HCT116 (cell line): ENCODE results near the gene MTRFR. TPM values are rescaled to one million over a fixed set of nuclear protein-coding genes. Genes with fewer than 3 reads are reported as not detected.

Experiments
- ATAC-seq: fragments of 200-7000 bp; cut with Tn5 transposase; 2 replicates; pipeline ENCODE4 v1.9.1; 2020; ENCODE audit warnings: mild to moderate bottlenecking, moderate library complexity
- BruUV-seq: library from RNA; stranded (reverse); fragments of 400-500 nt; replicated peaks from 2 replicates; lab custom pipeline; 2021; lab: Mats Ljungman, UMichigan
- CTCF ChIA-PET: fragments of 300-600 bp; sonication (Branson Sonifier 250); formaldehyde crosslinking; loops from one replicate; lab custom pipeline; 2021; ENCODE audit warnings: antibody characterized with exemption; lab: Charles Lee
- POLR2A ChIA-PET: fragments of 300-600, 350-600 bp; sonication (Branson Sonifier 250); formaldehyde crosslinking; loops from one replicate; lab custom pipeline; 2021; ENCODE audit warnings: antibody characterized with exemption; lab: Charles Lee
- RAD21 ChIA-PET, 2 experiments: fragments of 300-600 bp; sonication (Branson Sonifier 250); formaldehyde crosslinking; loops; one replicate each; lab custom pipeline; 2023; ENCODE audit warnings: low total read pairs in 2 of 2; ENCODE audit not compliant: uncharacterized antibody in 2 of 2, unreplicated experiment in 2 of 2, low non-redundant PET in 1 of 2; lab: Charles Lee
- DNase-seq: peaks from one replicate; pipeline ENCODE4 v3.0.0-alpha.2; 2010; ENCODE audit warnings: low read depth, low spot score
- H2AFZ ChIP-seq: fragments of 200-600 bp; shearing (Covaris generic), sonication (generic); 2 replicates; pipeline ENCODE4 v1.6.1; 2017; ENCODE audit warnings: low read depth, mixed run types, mixed read lengths, antibody characterized with exemption, low read length; ENCODE audit not compliant: poor library complexity, severe bottlenecking
- H3K27ac ChIP-seq: 2 replicates; pipeline ENCODE4 v1.5.1; 2012; ENCODE audit warnings: low read depth, low read length
- H3K27me3 ChIP-seq: fragments of 200-600 bp; sonication (generic); 2 replicates; pipeline ENCODE4 v1.6.1; 2016; ENCODE audit warnings: mixed run types, low read length, mixed read lengths; ENCODE audit not compliant: insufficient read depth
- H3K36me3 ChIP-seq, 2 experiments: fragments of 200-500 bp in 1 of 2; fragments of 200-600 bp in 1 of 2; sonication (Bioruptor generic) in 1 of 2; sonication (generic) in 1 of 2; 2 replicates each; pipeline versions ENCODE4 v1.5.1 to v1.6.1; 2014 to 2016; ENCODE audit warnings: low read length in 2 of 2, inconsistent platforms in 1 of 2, mixed read lengths in 1 of 2, mixed run types in 1 of 2; ENCODE audit not compliant: insufficient read depth in 2 of 2, control insufficient read depth in 1 of 2
- H3K4me1 ChIP-seq, 2 experiments: fragments of 200-600 bp in 1 of 2; sonication (generic) in 1 of 2; 2 replicates each; pipeline versions ENCODE4 v1.5.1 to v1.6.1; 2012 to 2017; ENCODE audit warnings: low read length in 2 of 2, inconsistent platforms in 1 of 2, mild to moderate bottlenecking in 1 of 2, mixed read lengths in 1 of 2, mixed run types in 1 of 2, moderate library complexity in 1 of 2; ENCODE audit not compliant: insufficient read depth in 2 of 2, control insufficient read depth in 1 of 2
- H3K4me2 ChIP-seq: fragments of 200-600 bp; sonication (generic); 2 replicates; pipeline ENCODE4 v1.6.1; 2017; ENCODE audit warnings: mixed run types, low read length, mixed read lengths
- H3K4me3 ChIP-seq, 2 experiments: fragments of 200-600 bp in 1 of 2; sonication (generic) in 1 of 2; replicated peaks in 1 of 2; 2 replicates each; pipeline ENCODE4 v1.5.1; 2011 to 2016; ENCODE audit warnings: low read length in 2 of 2, control low read depth in 1 of 2, low read depth in 1 of 2, mild to moderate bottlenecking in 1 of 2, mixed read lengths in 1 of 2, mixed run types in 1 of 2
- H3K79me2 ChIP-seq: fragments of 200-600 bp; sonication (generic); 2 replicates; pipeline ENCODE4 v1.6.1; 2017; ENCODE audit warnings: mild to moderate bottlenecking, mixed run types, low read length, moderate library complexity, mixed read lengths; ENCODE audit not compliant: insufficient read depth
- H3K9ac ChIP-seq: fragments of 200-600 bp; sonication (generic); 2 replicates; pipeline ENCODE4 v1.6.1; 2016; ENCODE audit warnings: low read length, mixed read lengths
- H3K9me2 ChIP-seq: fragments of 200-600 bp; sonication (generic), shearing (Covaris generic); 2 replicates; pipeline ENCODE4 v1.6.1; 2017; ENCODE audit warnings: mixed run types, mild to moderate bottlenecking, moderate library complexity; ENCODE audit not compliant: insufficient read depth
- H3K9me3 ChIP-seq, 2 experiments: fragments of 200-500 bp in 1 of 2; fragments of 200-600 bp in 1 of 2; sonication (Bioruptor generic) in 1 of 2; sonication (generic) in 1 of 2; 2 replicates each; pipeline ENCODE4 v1.6.1; 2014 to 2017; ENCODE audit warnings: low read length in 2 of 2, mixed read lengths in 2 of 2, inconsistent platforms in 1 of 2, low read depth in 1 of 2, mild to moderate bottlenecking in 1 of 2, mixed run types in 1 of 2, moderate library complexity in 1 of 2; ENCODE audit not compliant: control insufficient read depth in 1 of 2, insufficient read depth in 1 of 2
- H4K20me1 ChIP-seq: fragments of 200-600 bp; sonication (generic), shearing (Covaris generic); 2 replicates; pipeline ENCODE4 v1.6.1; 2017; ENCODE audit warnings: mixed run types, mild to moderate bottlenecking, moderate library complexity; ENCODE audit not compliant: insufficient read depth
- ELF1 ChIP-seq: IDR thresholded peaks from 2 replicates; pipeline ENCODE4 v1.6.1; 2012; ENCODE audit warnings: low read depth, borderline replicate concordance
- JUND ChIP-seq: IDR thresholded peaks from 2 replicates; pipeline ENCODE4 v1.6.1; 2012
- YY1 ChIP-seq: IDR thresholded peaks from 2 replicates; pipeline ENCODE4 v1.6.1; 2011; ENCODE audit warnings: low read length, low read depth, moderate library complexity, mild to moderate bottlenecking; ENCODE audit not compliant: insufficient replicate concordance; ENCODE audit errors: extremely low read depth
- ZBTB33 ChIP-seq: IDR thresholded peaks from 2 replicates; pipeline ENCODE4 v1.6.1; 2011; ENCODE audit warnings: mild to moderate bottlenecking, low read length, moderate library complexity; ENCODE audit not compliant: insufficient replicate concordance; ENCODE audit errors: extremely low read depth
- intact Hi-C: fragments of 100-400 bp; cut with micrococcal nuclease; formaldehyde crosslinking; loops from 2 replicates; pipeline ENCODE4 v1.10.0; 2022
- total RNA-seq: library from RNA; stranded (reverse); gene quantifications from one replicate; pipeline ENCODE4 v1.2.1, GENCODE V29; 2021; ENCODE audit not compliant: unreplicated experiment
- TF ChIP-seq, protein P1 (sequence below), 3 experiments: fragments of 200-600 bp in 1 of 3; sonication (generic) in 1 of 3; IDR thresholded peaks in 2 of 3; conservative IDR thresholded peaks in 1 of 3; 2 replicates each; pipeline ENCODE4 v1.5.1; 2012 to 2017; ENCODE audit warnings: low read depth in 2 of 3, low read length in 2 of 3, antibody characterized with exemption in 1 of 3, borderline replicate concordance in 1 of 3, control low read depth in 1 of 3, mild to moderate bottlenecking in 1 of 3, mixed read lengths in 1 of 3, mixed run types in 1 of 3, moderate library complexity in 1 of 3; ENCODE audit not compliant: insufficient read depth in 1 of 3

Gene MTRFR
- total RNA-seq, 1 experiment from 2014 or later, result 27.0 TPM

DNA sequence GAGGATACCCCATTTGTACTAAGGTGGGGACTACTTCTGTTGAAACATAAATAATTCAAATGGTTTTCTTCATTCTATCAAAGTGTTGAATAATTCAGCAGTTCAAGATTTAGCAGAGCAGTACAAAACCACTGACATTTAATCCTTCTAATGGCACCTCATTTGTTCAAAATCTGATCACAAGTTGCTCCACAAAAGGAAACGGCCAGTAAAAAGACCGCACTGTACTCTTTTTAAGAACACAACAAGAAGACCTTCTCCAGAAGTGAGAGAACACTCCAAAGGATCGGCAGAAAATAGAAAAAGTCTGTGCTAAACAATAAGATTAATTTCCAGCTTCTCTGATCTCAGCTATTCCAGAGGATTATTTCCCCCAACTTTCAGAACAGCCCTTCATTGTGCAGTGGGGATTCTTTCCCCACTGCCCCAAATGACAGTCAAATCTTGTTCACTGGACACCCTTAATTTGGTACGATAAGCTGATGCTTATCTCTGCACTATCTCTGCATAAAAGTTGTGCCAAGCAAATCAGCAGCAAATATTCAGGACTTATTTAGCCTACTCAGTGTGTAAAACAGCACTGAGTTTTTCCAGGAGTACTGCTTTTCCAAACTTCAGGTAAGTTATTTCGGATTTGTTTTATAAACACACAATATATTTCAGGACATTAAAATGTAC is 5.5 kb upstream of the MTRFR start:
- Histone ChIP-seq H3K27ac (no peak overlapping the region), H3K4me3 (no peak overlapping the region), H3K9ac (no peak overlapping the region), H3K4me2 (no peak overlapping the region), H4K20me1 (no peaks in the 10 kb centered on the region), H3K36me3 (0 out of 4 replicates have a peak, but pooled peaks cover 0 to 6% of the 10 kb centered on the region in 2 experiments), H3K9me2 (no peaks in the 10 kb centered on the region), H2AFZ (no peak overlapping the region), H3K4me1 (peaks cover 7 to 8% of the 10 kb centered on the region in 2 experiments; a peak in 3 of 4 replicates), H3K27me3 (no peaks in the 10 kb centered on the region), H3K9me3 (no peaks in the 10 kb centered on the region), H3K79me2 (peaks cover 73% of the 10 kb centered on the region)
- no TSS peak for BruUV-seq
- ATAC-seq, result no peak
- TF ChIP-seq, protein P1, sequence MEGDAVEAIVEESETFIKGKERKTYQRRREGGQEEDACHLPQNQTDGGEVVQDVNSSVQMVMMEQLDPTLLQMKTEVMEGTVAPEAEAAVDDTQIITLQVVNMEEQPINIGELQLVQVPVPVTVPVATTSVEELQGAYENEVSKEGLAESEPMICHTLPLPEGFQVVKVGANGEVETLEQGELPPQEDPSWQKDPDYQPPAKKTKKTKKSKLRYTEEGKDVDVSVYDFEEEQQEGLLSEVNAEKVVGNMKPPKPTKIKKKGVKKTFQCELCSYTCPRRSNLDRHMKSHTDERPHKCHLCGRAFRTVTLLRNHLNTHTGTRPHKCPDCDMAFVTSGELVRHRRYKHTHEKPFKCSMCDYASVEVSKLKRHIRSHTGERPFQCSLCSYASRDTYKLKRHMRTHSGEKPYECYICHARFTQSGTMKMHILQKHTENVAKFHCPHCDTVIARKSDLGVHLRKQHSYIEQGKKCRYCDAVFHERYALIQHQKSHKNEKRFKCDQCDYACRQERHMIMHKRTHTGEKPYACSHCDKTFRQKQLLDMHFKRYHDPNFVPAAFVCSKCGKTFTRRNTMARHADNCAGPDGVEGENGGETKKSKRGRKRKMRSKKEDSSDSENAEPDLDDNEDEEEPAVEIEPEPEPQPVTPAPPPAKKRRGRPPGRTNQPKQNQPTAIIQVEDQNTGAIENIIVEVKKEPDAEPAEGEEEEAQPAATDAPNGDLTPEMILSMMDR (IDR thresholded peaks at IDR 0.05 in 2 of 3, conservative IDR thresholded peaks at IDR 0.05 in 1 of 3; ENCODE audit: borderline replicate concordance in 1 of 3, insufficient read depth in 1 of 3, low read depth in 2 of 3, low read length in 2 of 3), result no peak
- TF ChIP-seq ZBTB33, result no peak
- no peak for TF ChIP-seq YY1
- no peak for TF ChIP-seq ELF1
- no peak for TF ChIP-seq JUND
- POLR2A ChIA-PET, result no interaction called here
- RAD21 ChIA-PET, result interaction anchor here in 1 of 2 experiments (0.5 kb wide), 1 partner anchor 357 kb away, joined by 3 read pairs; the partner anchor contains the start of gene TMED2
- DNase-seq, result no peak
- intact Hi-C loops, result no loop called here
- CTCF ChIA-PET, result no interaction called here
